SK-N-SH treated with all-trans-retinoic acid at 6 μM for 48 hours (cell line): ENCODE results near the gene CPB1.
"Not testable (repeated sequence)": the region's sequence is repeated elsewhere in the genome, so short reads cannot be mapped to it uniquely, and the experiment has no call there.

Experiments
- ATAC-seq: fragments of 200-7000 bp; cut with Tn5 transposase; 3 replicates; pipeline ENCODE4 v1.9.1; 2020; ENCODE audit warnings: mild to moderate bottlenecking, moderate library complexity
- ARNTL ChIP-seq: fragments of 450-650 bp; formaldehyde crosslinking; IDR thresholded peaks from 2 replicates; pipeline ENCODE4 v1.5.0; 2020; ENCODE audit warnings: low read depth, mild to moderate bottlenecking, moderate library complexity, borderline replicate concordance
- BACH2 ChIP-seq: fragments of 250-450 bp; sonication (Bioruptor Pico); IDR thresholded peaks from 2 replicates; pipeline ENCODE4 v1.9.0; 2021; ENCODE audit warnings: mild to moderate bottlenecking, borderline replicate concordance
- CSDC2 ChIP-seq: fragments of 250-450 bp; sonication (Bioruptor Pico); IDR thresholded peaks from 2 replicates; pipeline ENCODE4 v1.5.0; 2020; ENCODE audit warnings: mild to moderate bottlenecking, moderate library complexity
- ESRRG ChIP-seq: fragments of 250-450 bp; sonication (Bioruptor Pico); IDR thresholded peaks from 2 replicates; pipeline ENCODE4 v1.6.1; 2021; ENCODE audit warnings: mild to moderate bottlenecking
- GLIS3 ChIP-seq: fragments of 250-450 bp; sonication (Bioruptor Pico); IDR thresholded peaks from 2 replicates; pipeline ENCODE4 v1.5.0; 2020; ENCODE audit warnings: mild to moderate bottlenecking, moderate library complexity
- ISL1 ChIP-seq: fragments of 250-450 bp; sonication (Bioruptor Pico); IDR thresholded peaks from 2 replicates; pipeline ENCODE4 v2.1.2; 2022; ENCODE audit warnings: mild to moderate bottlenecking, moderate library complexity
- POU6F1 ChIP-seq: fragments of 250-450 bp; sonication (Bioruptor Pico); IDR thresholded peaks from 2 replicates; pipeline ENCODE4 v1.8.0; 2021; ENCODE audit warnings: low read depth, mild to moderate bottlenecking, moderate library complexity, borderline replicate concordance
- PPARA ChIP-seq: fragments of 250-450 bp; sonication (Bioruptor Pico); IDR thresholded peaks from 2 replicates; pipeline ENCODE4 v1.5.0; 2020; ENCODE audit warnings: mild to moderate bottlenecking, borderline replicate concordance
- TCF4 ChIP-seq: fragments of 250-450 bp; sonication (Bioruptor Pico); IDR thresholded peaks from 2 replicates; pipeline ENCODE4 v1.8.0; 2021; ENCODE audit warnings: mild to moderate bottlenecking, moderate library complexity, borderline replicate concordance
- TSHZ2 ChIP-seq: fragments of 250-450 bp; sonication (Bioruptor Pico); IDR thresholded peaks from 2 replicates; pipeline ENCODE4 v1.5.0; 2020; ENCODE audit warnings: mild to moderate bottlenecking, moderate library complexity
- ZC3H10 ChIP-seq: fragments of 250-450 bp; sonication (Bioruptor Pico); IDR thresholded peaks from 2 replicates; pipeline ENCODE4 v1.5.1; 2021; ENCODE audit warnings: mild to moderate bottlenecking, moderate library complexity
- ZFP3 ChIP-seq: fragments of 250-450 bp; sonication (Bioruptor Pico); IDR thresholded peaks from 2 replicates; pipeline ENCODE4 v1.5.0; 2020; ENCODE audit warnings: mild to moderate bottlenecking, moderate library complexity
- ZNF565 ChIP-seq: fragments of 450-650 bp; formaldehyde crosslinking; conservative IDR thresholded peaks from 2 replicates; pipeline ENCODE4 v1.5.0; 2020; ENCODE audit warnings: low read depth, mild to moderate bottlenecking, moderate library complexity
- ZNF70 ChIP-seq: fragments of 450-650 bp; formaldehyde crosslinking; IDR thresholded peaks from 2 replicates; pipeline ENCODE4 v1.5.0; 2020; ENCODE audit warnings: mild to moderate bottlenecking, moderate library complexity
- ZNF8 ChIP-seq: fragments of 450-650 bp; formaldehyde crosslinking; IDR thresholded peaks from 2 replicates; pipeline ENCODE4 v1.5.0; 2020; ENCODE audit warnings: mild to moderate bottlenecking, moderate library complexity
- TF ChIP-seq, protein P1 (sequence below): fragments of 250-450 bp; sonication (Bioruptor Pico); IDR thresholded peaks from 2 replicates; pipeline ENCODE4 v1.5.1; 2021; ENCODE audit warnings: mild to moderate bottlenecking, moderate library complexity
- TF ChIP-seq, protein P2 (sequence below): fragments of 250-450 bp; sonication (Bioruptor Pico); IDR thresholded peaks from 2 replicates; pipeline ENCODE4 v1.5.1; 2020; ENCODE audit warnings: low read depth, mild to moderate bottlenecking, moderate library complexity
- TF ChIP-seq, protein P3 (sequence below): fragments of 250-450 bp; sonication (Bioruptor Pico); IDR thresholded peaks from 2 replicates; pipeline ENCODE4 v1.8.0; 2020; ENCODE audit warnings: mild to moderate bottlenecking, moderate library complexity, borderline replicate concordance

The CPB1 gene

DNA sequence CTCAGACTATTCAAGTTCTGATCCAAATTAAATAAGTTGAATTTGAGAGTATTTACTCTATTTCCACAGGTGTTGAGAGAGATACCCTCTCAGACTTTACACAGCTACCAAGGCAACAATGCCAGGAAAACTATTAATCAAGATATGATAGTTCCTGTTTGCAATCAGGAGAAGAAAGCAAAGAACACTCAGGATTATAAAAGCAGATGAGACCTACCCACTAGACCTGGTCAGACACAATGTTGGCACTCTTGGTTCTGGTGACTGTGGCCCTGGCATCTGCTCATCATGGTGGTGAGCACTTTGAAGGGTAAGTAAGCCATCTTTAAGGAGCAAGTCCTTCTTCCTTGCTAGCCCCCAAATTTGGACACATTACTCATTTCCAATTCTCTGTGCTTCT, at the start of gene CPB1:
Gene CPB1 (plus strand): TSS at position 227 of the 400 bp plus-strand sequence. CDS start 13 bp downstream, at position 240.
- ATAC-seq: no peak
- TF ChIP-seq, protein P1, sequence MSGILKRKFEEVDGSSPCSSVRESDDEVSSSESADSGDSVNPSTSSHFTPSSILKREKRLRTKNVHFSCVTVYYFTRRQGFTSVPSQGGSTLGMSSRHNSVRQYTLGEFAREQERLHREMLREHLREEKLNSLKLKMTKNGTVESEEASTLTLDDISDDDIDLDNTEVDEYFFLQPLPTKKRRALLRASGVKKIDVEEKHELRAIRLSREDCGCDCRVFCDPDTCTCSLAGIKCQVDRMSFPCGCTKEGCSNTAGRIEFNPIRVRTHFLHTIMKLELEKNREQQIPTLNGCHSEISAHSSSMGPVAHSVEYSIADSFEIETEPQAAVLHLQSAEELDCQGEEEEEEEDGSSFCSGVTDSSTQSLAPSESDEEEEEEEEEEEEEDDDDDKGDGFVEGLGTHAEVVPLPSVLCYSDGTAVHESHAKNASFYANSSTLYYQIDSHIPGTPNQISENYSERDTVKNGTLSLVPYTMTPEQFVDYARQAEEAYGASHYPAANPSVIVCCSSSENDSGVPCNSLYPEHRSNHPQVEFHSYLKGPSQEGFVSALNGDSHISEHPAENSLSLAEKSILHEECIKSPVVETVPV (CRISPR knock-in tag): no peak
- no peak for TF ChIP-seq TCF4 (CRISPR knock-in tag)
- TF ChIP-seq, protein P2, sequence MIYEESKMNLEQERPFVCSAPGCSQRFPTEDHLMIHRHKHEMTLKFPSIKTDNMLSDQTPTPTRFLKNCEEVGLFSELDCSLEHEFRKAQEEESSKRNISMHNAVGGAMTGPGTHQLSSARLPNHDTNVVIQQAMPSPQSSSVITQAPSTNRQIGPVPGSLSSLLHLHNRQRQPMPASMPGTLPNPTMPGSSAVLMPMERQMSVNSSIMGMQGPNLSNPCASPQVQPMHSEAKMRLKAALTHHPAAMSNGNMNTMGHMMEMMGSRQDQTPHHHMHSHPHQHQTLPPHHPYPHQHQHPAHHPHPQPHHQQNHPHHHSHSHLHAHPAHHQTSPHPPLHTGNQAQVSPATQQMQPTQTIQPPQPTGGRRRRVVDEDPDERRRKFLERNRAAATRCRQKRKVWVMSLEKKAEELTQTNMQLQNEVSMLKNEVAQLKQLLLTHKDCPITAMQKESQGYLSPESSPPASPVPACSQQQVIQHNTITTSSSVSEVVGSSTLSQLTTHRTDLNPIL (CRISPR knock-in tag): no peak
- no peak for TF ChIP-seq ZNF70
- no peak for TF ChIP-seq ISL1
- no peak for TF ChIP-seq ZNF565
- TF ChIP-seq GLIS3 (CRISPR knock-in tag): no peak
- no peak for TF ChIP-seq CSDC2 (CRISPR knock-in tag)
- TF ChIP-seq POU6F1: no peak
- TF ChIP-seq ESRRG (CRISPR knock-in tag): no peak
- TF ChIP-seq, all 23 proteins: peak for 0

DNA sequence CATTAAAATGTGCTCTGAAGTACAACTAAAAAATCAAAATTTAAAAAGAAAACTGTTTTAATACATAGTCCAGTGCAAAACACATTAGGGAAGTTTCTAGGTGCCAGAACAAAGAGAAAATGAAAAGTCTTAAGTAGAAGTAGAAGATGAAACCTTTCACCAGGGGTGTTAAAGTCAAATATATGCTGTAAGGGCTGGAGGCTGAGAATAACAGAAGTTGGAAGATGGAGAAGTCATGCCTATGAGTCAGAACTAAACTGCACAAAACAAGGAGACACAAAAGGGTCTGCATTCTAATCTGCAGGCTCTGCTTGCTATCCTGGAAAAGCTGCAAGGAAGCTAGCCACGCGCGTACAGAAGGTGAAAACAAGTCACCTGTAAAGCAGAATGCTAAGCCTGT, 48.7 kb upstream of the CPB1 start:
- TF ChIP-seq CSDC2 (CRISPR knock-in tag): no peak
- no peak for TF ChIP-seq ARNTL
- TF ChIP-seq ZC3H10 (CRISPR knock-in tag): no peak
- no peak for TF ChIP-seq ZNF565
- no peak for TF ChIP-seq GLIS3 (CRISPR knock-in tag)
- TF ChIP-seq, protein P1 (CRISPR knock-in tag): no peak
- no peak for TF ChIP-seq ISL1
- no peak for TF ChIP-seq BACH2 (CRISPR knock-in tag)
- TF ChIP-seq PPARA (CRISPR knock-in tag): no peak
- TF ChIP-seq TSHZ2 (CRISPR knock-in tag): no peak
- TF ChIP-seq ZFP3 (CRISPR knock-in tag): no peak
- TF ChIP-seq ZNF70: no peak
- no peak for TF ChIP-seq ZNF8 (CRISPR knock-in tag)
- TF ChIP-seq, protein P3, sequence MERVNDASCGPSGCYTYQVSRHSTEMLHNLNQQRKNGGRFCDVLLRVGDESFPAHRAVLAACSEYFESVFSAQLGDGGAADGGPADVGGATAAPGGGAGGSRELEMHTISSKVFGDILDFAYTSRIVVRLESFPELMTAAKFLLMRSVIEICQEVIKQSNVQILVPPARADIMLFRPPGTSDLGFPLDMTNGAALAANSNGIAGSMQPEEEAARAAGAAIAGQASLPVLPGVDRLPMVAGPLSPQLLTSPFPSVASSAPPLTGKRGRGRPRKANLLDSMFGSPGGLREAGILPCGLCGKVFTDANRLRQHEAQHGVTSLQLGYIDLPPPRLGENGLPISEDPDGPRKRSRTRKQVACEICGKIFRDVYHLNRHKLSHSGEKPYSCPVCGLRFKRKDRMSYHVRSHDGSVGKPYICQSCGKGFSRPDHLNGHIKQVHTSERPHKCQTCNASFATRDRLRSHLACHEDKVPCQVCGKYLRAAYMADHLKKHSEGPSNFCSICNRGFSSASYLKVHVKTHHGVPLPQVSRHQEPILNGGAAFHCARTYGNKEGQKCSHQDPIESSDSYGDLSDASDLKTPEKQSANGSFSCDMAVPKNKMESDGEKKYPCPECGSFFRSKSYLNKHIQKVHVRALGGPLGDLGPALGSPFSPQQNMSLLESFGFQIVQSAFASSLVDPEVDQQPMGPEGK (CRISPR knock-in tag): no peak
- TF ChIP-seq, protein P2 (CRISPR knock-in tag): no peak
- no peak for TF ChIP-seq POU6F1
- no peak for TF ChIP-seq ESRRG (CRISPR knock-in tag)
- TF ChIP-seq, all 23 proteins: peak for 0
- ATAC-seq: no peak

DNA sequence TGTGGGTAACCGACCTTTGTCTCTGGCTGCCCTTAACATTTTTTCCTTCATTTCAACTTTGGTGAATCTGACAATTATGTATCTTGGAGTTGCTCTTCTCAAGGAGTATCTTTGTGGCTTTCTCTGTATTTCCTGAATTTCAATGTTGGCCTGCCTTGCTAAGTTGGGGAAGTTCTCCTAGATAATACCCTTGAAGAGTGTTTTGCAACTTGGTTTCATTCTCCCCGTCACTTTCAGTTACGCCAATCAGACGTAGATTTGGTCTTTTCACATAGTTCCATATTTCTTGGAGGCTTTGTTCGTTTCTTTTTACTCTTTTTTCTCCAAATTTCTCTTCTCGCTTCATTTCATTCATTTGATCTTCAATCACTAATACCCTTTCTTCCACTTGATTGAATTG, 42.6 kb upstream of the CPB1 start:
- ATAC-seq: not testable (repeated sequence)

- not testable (repeated sequence) for ATAC-seq
Observed at GRCh38 chr3:148786159-148786558, 41.5 kb upstream of the CPB1 start.
